Calu3 (cell line): Measurements from ENCODE around the gene LGALS16. TPM values are rescaled to one million over a fixed set of nuclear protein-coding genes. Genes with fewer than 3 reads are reported as not detected.

Source experiments
- Bru-seq: library from RNA; stranded (reverse); fragments of 400-500 nt; gene quantifications from one replicate; lab custom pipeline; 2021; lab: Mats Ljungman, UMichigan
- BruChase-seq, 2 experiments: library from RNA; stranded (reverse); fragments of 400-500 nt; gene quantifications; one replicate each; lab custom pipeline; 2021; lab: Mats Ljungman, UMichigan
- BruUV-seq: library from RNA; stranded (reverse); fragments of 400-500 nt; replicated peaks from 2 replicates; lab custom pipeline; 2021; lab: Mats Ljungman, UMichigan
- CTCF ChIA-PET: fragments of 300-600 bp; sonication (Branson Sonifier 250); formaldehyde crosslinking; loops from one replicate; lab custom pipeline; 2022; ENCODE audit warnings: antibody characterized with exemption; lab: Charles Lee
- DNase-seq: peaks from one replicate; pipeline ENCODE4 v3.0.0; 2022
- H3K27ac Mint-ChIP-seq: one replicate; pipeline ENCODE4 v1.8.0; 2022; ENCODE audit warnings: mixed read lengths; ENCODE audit not compliant: unreplicated experiment
- H3K27me3 Mint-ChIP-seq: one replicate; pipeline ENCODE4 v1.8.0; 2022; ENCODE audit warnings: mixed read lengths; ENCODE audit not compliant: unreplicated experiment
- H3K36me3 Mint-ChIP-seq: one replicate; pipeline ENCODE4 v1.8.0; 2022; ENCODE audit warnings: mild to moderate bottlenecking, moderate library complexity, mixed read lengths; ENCODE audit not compliant: insufficient read depth, unreplicated experiment
- H3K4me1 Mint-ChIP-seq: one replicate; pipeline ENCODE4 v1.8.0; 2022; ENCODE audit warnings: mild to moderate bottlenecking, low read depth, mixed read lengths; ENCODE audit not compliant: unreplicated experiment
- H3K4me3 Mint-ChIP-seq: one replicate; pipeline ENCODE4 v1.8.0; 2022; ENCODE audit warnings: mild to moderate bottlenecking, low read depth, moderate library complexity, mixed read lengths; ENCODE audit not compliant: unreplicated experiment
- H3K9me3 Mint-ChIP-seq: one replicate; pipeline ENCODE4 v1.8.0; 2022; ENCODE audit warnings: low read depth, mixed read lengths; ENCODE audit not compliant: unreplicated experiment
- intact Hi-C: fragments of 100-400 bp; cut with micrococcal nuclease; formaldehyde crosslinking; loops from one replicate; pipeline ENCODE4 v1.10.0; 2022; ENCODE audit not compliant: unreplicated experiment
- long read RNA-seq: library from polyadenylated mRNA; stranded (forward); transcript quantifications from one replicate; pipeline ENCODE4 v2.0.0, GENCODE V29; 2022
- total RNA-seq: library from RNA; stranded (reverse); gene quantifications from 2 replicates; pipeline ENCODE4 v1.2.3, GENCODE V29; 2022
- TF ChIP-seq, protein P1 (sequence below): fragments of 200-600 bp; IDR thresholded peaks from one replicate; pipeline ENCODE4 v1.8.0; 2022; ENCODE audit warnings: antibody characterized with exemption; ENCODE audit not compliant: unreplicated experiment

The LGALS16 gene, protein sequence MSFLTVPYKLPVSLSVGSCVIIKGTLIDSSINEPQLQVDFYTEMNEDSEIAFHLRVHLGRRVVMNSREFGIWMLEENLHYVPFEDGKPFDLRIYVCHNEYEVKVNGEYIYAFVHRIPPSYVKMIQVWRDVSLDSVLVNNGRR
- total RNA-seq (not detected in 2 replicates), Bru-seq, nascent RNA (not detected), BruChase-seq, experiment 1, labeled RNA remaining after a 6-hour chase (not detected), BruChase-seq, experiment 2, labeled RNA remaining after a 2-hour chase (not detected)
- long read RNA-seq, result 0 reads

DNA sequence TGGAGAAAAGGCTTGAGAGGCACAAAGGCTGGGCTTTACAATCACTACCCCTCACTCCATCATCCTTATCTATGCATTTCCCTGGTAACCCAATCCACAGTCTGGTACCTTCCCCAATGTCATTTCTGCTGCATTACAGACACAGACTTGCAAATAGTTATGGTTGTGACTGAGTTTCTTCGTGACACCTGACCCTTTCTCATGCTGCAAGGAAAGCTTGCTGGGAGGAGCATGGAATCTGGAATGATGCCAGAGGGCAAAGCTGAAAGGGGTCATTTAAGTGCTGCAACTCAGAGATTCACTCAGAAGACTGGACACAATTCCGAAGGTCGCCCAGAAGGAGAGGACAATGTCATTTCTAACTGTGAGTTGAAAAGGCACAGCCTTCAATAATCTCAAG is at the start of gene LGALS16:
Gene LGALS16, plus strand, starts transcription at position 301 of the 400 bp plus-strand sequence. Its CDS starts 49 bp downstream, at position 350.
- intact Hi-C loops, result no loop called here
- CTCF ChIA-PET, result no interaction called here
- peaks cover 100% of the 10 kb centered on the region for H3K27me3 Mint-ChIP-seq
- H3K36me3 Mint-ChIP-seq, result no peaks in the 10 kb centered on the region
- H3K4me3 Mint-ChIP-seq, result no peak within 1 kb of the TSS
- no peaks in the 10 kb centered on the region for H3K4me1 Mint-ChIP-seq
- TF ChIP-seq, protein P1, sequence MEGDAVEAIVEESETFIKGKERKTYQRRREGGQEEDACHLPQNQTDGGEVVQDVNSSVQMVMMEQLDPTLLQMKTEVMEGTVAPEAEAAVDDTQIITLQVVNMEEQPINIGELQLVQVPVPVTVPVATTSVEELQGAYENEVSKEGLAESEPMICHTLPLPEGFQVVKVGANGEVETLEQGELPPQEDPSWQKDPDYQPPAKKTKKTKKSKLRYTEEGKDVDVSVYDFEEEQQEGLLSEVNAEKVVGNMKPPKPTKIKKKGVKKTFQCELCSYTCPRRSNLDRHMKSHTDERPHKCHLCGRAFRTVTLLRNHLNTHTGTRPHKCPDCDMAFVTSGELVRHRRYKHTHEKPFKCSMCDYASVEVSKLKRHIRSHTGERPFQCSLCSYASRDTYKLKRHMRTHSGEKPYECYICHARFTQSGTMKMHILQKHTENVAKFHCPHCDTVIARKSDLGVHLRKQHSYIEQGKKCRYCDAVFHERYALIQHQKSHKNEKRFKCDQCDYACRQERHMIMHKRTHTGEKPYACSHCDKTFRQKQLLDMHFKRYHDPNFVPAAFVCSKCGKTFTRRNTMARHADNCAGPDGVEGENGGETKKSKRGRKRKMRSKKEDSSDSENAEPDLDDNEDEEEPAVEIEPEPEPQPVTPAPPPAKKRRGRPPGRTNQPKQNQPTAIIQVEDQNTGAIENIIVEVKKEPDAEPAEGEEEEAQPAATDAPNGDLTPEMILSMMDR, result no peak
- no peak within 1 kb of the TSS for H3K27ac Mint-ChIP-seq
- H3K9me3 Mint-ChIP-seq, result no peaks in the 10 kb centered on the region
- DNase-seq, result no peak
- BruUV-seq, result no TSS peak

DNA sequence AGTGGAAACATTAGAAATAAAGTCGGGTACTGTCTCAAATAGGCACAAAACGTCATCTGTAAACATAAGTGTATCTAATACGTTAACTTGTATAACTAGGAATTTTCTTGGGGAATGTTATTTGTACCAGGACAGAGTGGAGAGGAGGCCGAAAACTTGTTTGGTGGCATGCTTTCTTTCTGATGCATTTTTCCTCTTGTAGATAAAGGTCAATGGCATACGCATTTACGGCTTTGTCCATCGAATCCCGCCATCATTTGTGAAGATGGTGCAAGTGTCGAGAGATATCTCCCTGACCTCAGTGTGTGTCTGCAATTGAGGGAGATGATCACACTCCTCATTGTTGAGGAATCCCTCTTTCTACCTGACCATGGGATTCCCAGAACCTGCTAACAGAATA is 48.7 kb upstream of the LGALS16 start:
- H3K9me3 Mint-ChIP-seq, result peaks cover 1% of the 10 kb centered on the region
- H3K4me3 Mint-ChIP-seq, result no peak overlapping the region
- H3K4me1 Mint-ChIP-seq, result no peaks in the 10 kb centered on the region
- no peaks in the 10 kb centered on the region for H3K36me3 Mint-ChIP-seq
- TF ChIP-seq, protein P1, result no peak
- no peak overlapping the region for H3K27ac Mint-ChIP-seq
- BruUV-seq, result no TSS peak
- CTCF ChIA-PET, result no interaction called here
- no peak for DNase-seq
- intact Hi-C loops, result no loop called here
- peaks cover 99% of the 10 kb centered on the region for H3K27me3 Mint-ChIP-seq

DNA sequence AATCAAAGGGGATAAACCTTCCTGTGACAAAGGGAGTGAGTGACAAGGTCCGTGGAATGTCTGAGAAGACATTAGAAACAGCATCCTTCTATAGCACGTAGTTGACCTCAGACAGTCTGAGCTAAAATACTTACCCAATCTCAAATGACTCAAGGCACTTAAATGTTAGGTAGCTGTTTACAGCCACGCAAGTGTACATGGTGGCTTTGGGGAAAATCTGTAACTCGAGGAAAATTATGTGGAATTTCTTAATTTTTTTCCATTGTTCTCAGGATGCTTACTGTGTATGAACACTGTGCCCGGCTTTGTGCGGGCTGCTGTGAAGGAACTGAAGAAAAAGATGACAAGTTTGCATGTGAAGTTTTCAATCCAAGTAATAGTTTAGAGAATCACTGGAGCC is 48.2 kb upstream of the LGALS16 start:
- CTCF ChIA-PET, result no interaction called here
- DNase-seq, result no peak
- Mint-ChIP-seq H3K27me3 (peaks cover 99% of the 10 kb centered on the region), H3K36me3 (no peaks in the 10 kb centered on the region), H3K4me1 (no peaks in the 10 kb centered on the region), H3K27ac (no peak overlapping the region), H3K9me3 (peaks cover 2% of the 10 kb centered on the region), H3K4me3 (no peak overlapping the region)
- BruUV-seq, result no TSS peak
- TF ChIP-seq, protein P1, result no peak
- intact Hi-C loops, result no loop called here

DNA sequence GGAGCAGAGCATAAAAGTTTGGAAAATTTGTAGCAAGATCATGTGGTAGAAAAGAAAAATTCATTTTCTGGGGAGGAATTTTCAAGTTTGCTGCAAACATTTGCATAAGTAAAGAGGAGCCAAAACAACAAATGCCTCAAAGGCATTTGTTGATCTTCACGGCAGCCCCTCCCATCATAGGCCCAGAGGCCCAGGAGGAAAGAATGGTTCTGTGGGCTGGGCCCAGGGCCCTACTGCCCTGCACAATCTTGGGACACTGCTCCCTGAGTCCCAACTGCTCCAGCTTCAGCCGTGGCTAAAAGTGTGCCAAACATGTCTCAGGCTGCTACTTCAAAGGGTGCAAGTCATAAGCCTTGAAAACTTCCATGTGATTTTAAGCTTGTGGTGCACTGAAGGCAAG is 42.1 kb upstream of the LGALS16 start:
- BruUV-seq, result no TSS peak
- Mint-ChIP-seq H3K4me3 (no peak overlapping the region), H3K4me1 (no peaks in the 10 kb centered on the region), H3K36me3 (no peaks in the 10 kb centered on the region), H3K27me3 (peaks cover 97% of the 10 kb centered on the region), H3K9me3 (peaks cover 6% of the 10 kb centered on the region), H3K27ac (no peak overlapping the region)
- CTCF ChIA-PET, result no interaction called here
- DNase-seq, result no peak
- intact Hi-C loops, result no loop called here
- TF ChIP-seq, protein P1, result no peak
